Hypothalamus (tissue), 51 donors: ENCODE measurements around the gene UBL7.
"Not testable (repeated sequence)": the region's sequence is repeated elsewhere in the genome, so short reads cannot be mapped to it uniquely, and the experiment has no call there.

Experiments
- DNase-seq, 51 donors: peaks; one replicate each; lab custom pipeline; 2025; lab: John Stamatoyannopoulos, UW

UBL7 gene

GRCh38 chr15:74460871-74461846, at the start of gene UBL7:
Gene UBL7 (minus strand): TSS chr15:74461160. CDS start chr15:74458867, 2,293 bp downstream.
- peak; percentile 77 to 98 (median 94) for DNase-seq

GRCh38 chr15:74506515-74506840, 45.5 kb upstream of the UBL7 start:
- DNase-seq = no peak

GRCh38 chr15:74505837-74506514, 45.0 kb upstream of the UBL7 start:
- DNase-seq = no peak

GRCh38 chr15:74504836-74505235, 43.9 kb upstream of the UBL7 start:
- no peak for DNase-seq

GRCh38 chr15:74504418-74504817, 43.5 kb upstream of the UBL7 start:
- DNase-seq = no peak

GRCh38 chr15:74502301-74502700, 41.3 kb upstream of the UBL7 start:
- DNase-seq = no peak

- DNase-seq = no peak
Observed at GRCh38 chr15:74500401-74500800, 39.4 kb upstream of the UBL7 start.

- DNase-seq = no peak
Observed at GRCh38 chr15:74499366-74499765, 38.4 kb upstream of the UBL7 start.

GRCh38 chr15:74497584-74497983, 36.6 kb upstream of the UBL7 start:
- DNase-seq = no peak

- DNase-seq = no peak
Observed at GRCh38 chr15:74496648-74497047, 35.7 kb upstream of the UBL7 start.

GRCh38 chr15:74490339-74490689, 29.4 kb upstream of the UBL7 start:
- DNase-seq = no peak

- DNase-seq = peak in 24 of 51 donors; percentile 0 to 45 (median 14)
Observed at GRCh38 chr15:74489518-74490338, 28.8 kb upstream of the UBL7 start.

GRCh38 chr15:74488776-74489175, 27.8 kb upstream of the UBL7 start:
- no peak for DNase-seq

GRCh38 chr15:74482661-74483060, 21.7 kb upstream of the UBL7 start:
- DNase-seq = no peak

GRCh38 chr15:74480364-74480763, 19.4 kb upstream of the UBL7 start:
- not testable (repeated sequence) for DNase-seq

- not testable (repeated sequence) for DNase-seq
Observed at GRCh38 chr15:74471621-74472020, 10.7 kb upstream of the UBL7 start.

GRCh38 chr15:74470631-74471395, 9.9 kb upstream of the UBL7 start:
- no peak for DNase-seq

- no peak for DNase-seq
Observed at GRCh38 chr15:74468341-74469032, 7.5 kb upstream of the UBL7 start.

GRCh38 chr15:74466570-74466969, 5.6 kb upstream of the UBL7 start:
- DNase-seq = no peak

GRCh38 chr15:74464897-74465296, 3.9 kb upstream of the UBL7 start:
- DNase-seq = no peak
